Epithelial cell of esophagus (primary cell): ENCODE data around the gene COG7.
"Not testable (repeated sequence)": the region's sequence is repeated elsewhere in the genome, so short reads cannot be mapped to it uniquely, and the experiment has no call there.

Experiments
- DNase-seq: peaks from one replicate; pipeline ENCODE4 v3.0.0; 2010; ENCODE audit warnings: low read depth
- H3K4me3 ChIP-seq: 2 replicates; pipeline ENCODE4 v1.5.1; 2011; ENCODE audit warnings: mild to moderate bottlenecking, low read length, control low read depth
- CTCF ChIP-seq: IDR thresholded peaks from 2 replicates; pipeline ENCODE4 v1.5.1; 2011; ENCODE audit warnings: low read depth, mild to moderate bottlenecking, low read length, control low read depth, inconsistent platforms; ENCODE audit not compliant: insufficient read depth; ENCODE audit errors: missing control alignments

COG7 gene

GRCh38 chr16:23478566-23478965 is 25.6 kb upstream of the COG7 start:
- no peak for TF ChIP-seq CTCF
- H3K4me3 ChIP-seq, result no peak overlapping the region
- no peak for DNase-seq

GRCh38 chr16:23476289-23476688 is 23.3 kb upstream of the COG7 start:
- DNase-seq, result no peak
- TF ChIP-seq CTCF, result no peak
- no peak overlapping the region for H3K4me3 ChIP-seq

GRCh38 chr16:23469814-23470213 is 16.8 kb upstream of the COG7 start:
- DNase-seq, result peak; percentile 88
- no peak overlapping the region for H3K4me3 ChIP-seq
- no peak for TF ChIP-seq CTCF

GRCh38 chr16:23466162-23466885 is 13.3 kb upstream of the COG7 start:
- TF ChIP-seq CTCF, result no peak
- no peak overlapping the region for H3K4me3 ChIP-seq
- DNase-seq, result peak; percentile 98

GRCh38 chr16:23465179-23465578 is 12.2 kb upstream of the COG7 start:
- H3K4me3 ChIP-seq, result no peak overlapping the region
- no peak for TF ChIP-seq CTCF
- no peak for DNase-seq

- DNase-seq, result no peak
- TF ChIP-seq CTCF, result no peak
- no peak overlapping the region for H3K4me3 ChIP-seq
Measured at GRCh38 chr16:23464196-23464595, 11.2 kb upstream of the COG7 start.

- H3K4me3 ChIP-seq, DNase-seq: not testable (repeated sequence)
Measured at GRCh38 chr16:23462994-23463393, 10.0 kb upstream of the COG7 start.
